Thyroid gland (tissue), 4 donors: ENCODE results near the gene GKN2.
"Not testable (repeated sequence)": the region's sequence is repeated elsewhere in the genome, so short reads cannot be mapped to it uniquely, and the experiment has no call there.

Source experiments
- CTCF ChIP-seq, 6 experiments: fragments of 200-600 bp in 3 of 6; fragments of 450-650 bp in 3 of 6; sonication (generic) in 3 of 6; IDR thresholded peaks; one replicate each; pipeline ENCODE4 v1.5.1; 2016 to 2019; ENCODE audit warnings: antibody characterized with exemption in 6 of 6, mild to moderate bottlenecking in 2 of 6, inconsistent platforms in 1 of 6, moderate library complexity in 1 of 6
- POLR2A ChIP-seq, 2 donors: fragments of 450-650 bp; IDR thresholded peaks; one replicate each; pipeline ENCODE4 v1.6.1; 2017; ENCODE audit warnings: antibody characterized with exemption in 2 of 2, mild to moderate bottlenecking in 2 of 2, moderate library complexity in 1 of 2

GRCh38 chr2:68955432-68955831, 2.7 kb upstream of the GKN2 start:
- not testable (repeated sequence) for TF ChIP-seq POLR2A, CTCF (IDR thresholded peaks at IDR 0.05)
